GM12878 (cell line): ENCODE measurements around the gene FAHD1. TPM values are rescaled to one million over a fixed set of nuclear protein-coding genes. Genes with fewer than 3 reads are reported as not detected.

Experiments
- ATAC-seq: fragments of 200-7000 bp; cut with Tn5 transposase; 3 replicates; pipeline ENCODE4 v1.9.1; 2020; ENCODE audit warnings: mild to moderate bottlenecking, moderate library complexity
- BruUV-seq: library from RNA; stranded (reverse); fragments of 400-500 nt; replicated peaks from 2 replicates; lab custom pipeline; 2021; lab: Mats Ljungman, UMichigan
- CTCF ChIA-PET: fragments of 300-600 bp; sonication (Branson Sonifier 250); formaldehyde crosslinking; extraction: SDS; loops from one replicate; lab custom pipeline; 2021; ENCODE audit warnings: inconsistent platforms; lab: Yijun Ruan, JAX
- POLR2A ChIA-PET: fragments of 350-600 bp; formaldehyde crosslinking; extraction: SDS; loops from one replicate; lab custom pipeline; 2021; ENCODE audit warnings: inconsistent platforms; lab: Charles Lee
- RAD21 ChIA-PET: fragments of 300-600 bp; sonication (Branson Sonifier 250); formaldehyde crosslinking; loops from one replicate; lab custom pipeline; 2023; ENCODE audit warnings: antibody characterized with exemption; ENCODE audit not compliant: unreplicated experiment; lab: Charles Lee
- SMC1A ChIA-PET: fragments of 300-600 bp; sonication (Branson Sonifier 250); formaldehyde crosslinking; loops from one replicate; lab custom pipeline; 2023; ENCODE audit not compliant: unreplicated experiment, uncharacterized antibody; lab: Charles Lee
- DNase-seq: peaks from one replicate; pipeline ENCODE4 v3.0.0-alpha.2; 2011; ENCODE audit warnings: low read depth, low spot score
- FAIRE-seq: peaks from 3 replicates; lab custom pipeline; 2011; peaks lifted over from hg19 to GRCh38; lab: Jason Lieb, UNC
- H2AFZ ChIP-seq: 2 replicates; pipeline ENCODE4 v1.6.0; 2011; ENCODE audit warnings: low read depth, low read length, control low read depth; ENCODE audit not compliant: control insufficient read depth
- H3K27ac ChIP-seq: 2 replicates; pipeline ENCODE4 v1.5.1; 2011; ENCODE audit warnings: control low read depth; ENCODE audit not compliant: control insufficient read depth, insufficient read depth
- H3K27me3 ChIP-seq, 2 experiments: replicated peaks in 1 of 2; 2 replicates each; pipeline versions ENCODE4 v1.6.0 to v1.6.1; 2011; ENCODE audit warnings: low read length in 1 of 2; ENCODE audit not compliant: control insufficient read depth in 2 of 2, insufficient read depth in 2 of 2
- H3K36me3 ChIP-seq, 2 experiments: 2 replicates each; pipeline ENCODE4 v1.5.1; 2011; ENCODE audit warnings: low read length in 1 of 2; ENCODE audit not compliant: control insufficient read depth in 2 of 2, insufficient read depth in 2 of 2
- H3K4me1 ChIP-seq: 2 replicates; pipeline ENCODE4 v1.6.1; 2011; ENCODE audit warnings: mild to moderate bottlenecking, low read length, moderate library complexity, mixed read lengths; ENCODE audit not compliant: control insufficient read depth, insufficient read depth
- H3K4me2 ChIP-seq: 2 replicates; pipeline ENCODE4 v1.6.0; 2011; ENCODE audit warnings: control low read depth; ENCODE audit not compliant: control insufficient read depth, insufficient read depth
- H3K4me3 ChIP-seq: fragments of 200-600 bp; sonication (generic); 2 replicates; pipeline ENCODE4 v1.5.1; 2016
- H3K79me2 ChIP-seq: 2 replicates; pipeline ENCODE4 v1.6.0; 2011; ENCODE audit warnings: low read length; ENCODE audit not compliant: control insufficient read depth, insufficient read depth
- H3K9ac ChIP-seq: 2 replicates; pipeline ENCODE4 v1.8.0; 2011; ENCODE audit warnings: low read length, control low read depth, mixed read lengths; ENCODE audit not compliant: control insufficient read depth, insufficient read depth
- H3K9me3 ChIP-seq: replicated peaks from 3 replicates; pipeline ENCODE4 v1.5.1; 2011; ENCODE audit warnings: mild to moderate bottlenecking, low read length; ENCODE audit not compliant: control insufficient read depth, insufficient read depth
- H4K20me1 ChIP-seq: 2 replicates; pipeline ENCODE4 v1.6.0; 2011; ENCODE audit not compliant: control insufficient read depth, insufficient read depth
- BHLHE40 ChIP-seq, 2 experiments: fragments of 450-650 bp in 1 of 2; IDR thresholded peaks; 2 replicates each; pipeline ENCODE4 v1.6.1; 2011 to 2017; ENCODE audit warnings: low read depth in 2 of 2, borderline replicate concordance in 1 of 2, improper control_type of control experiment in 1 of 2, low read length in 1 of 2, mild to moderate bottlenecking in 1 of 2
- BRCA1 ChIP-seq: IDR thresholded peaks from 2 replicates; pipeline ENCODE4 v1.6.1; 2011; ENCODE audit warnings: low read depth, low read length, improper control_type of control experiment
- CUX1 ChIP-seq: IDR thresholded peaks from 2 replicates; pipeline ENCODE4 v1.6.1; 2012; ENCODE audit warnings: improper control_type of control experiment, low read depth, low read length; ENCODE audit not compliant: insufficient replicate concordance
- EED ChIP-seq: sonication (generic); IDR thresholded peaks from 2 replicates; pipeline ENCODE4 v1.6.1; 2016; ENCODE audit warnings: antibody characterized with exemption, low read depth
- IKZF2 ChIP-seq, 2 experiments: fragments of 450-650 bp; IDR thresholded peaks; 2 replicates each; pipeline ENCODE4 v1.6.1; 2017; ENCODE audit warnings: mild to moderate bottlenecking in 2 of 2, moderate library complexity in 2 of 2
- MEF2A ChIP-seq: IDR thresholded peaks from 2 replicates; pipeline ENCODE4 v1.6.1; 2011; ENCODE audit warnings: low read depth, mild to moderate bottlenecking, low read length, moderate library complexity; ENCODE audit not compliant: insufficient read depth
- MEF2B ChIP-seq: fragments of 450-650 bp; IDR thresholded peaks from 2 replicates; pipeline ENCODE4 v1.6.1; 2018; ENCODE audit warnings: mild to moderate bottlenecking, moderate library complexity; ENCODE audit not compliant: partially characterized antibody, poor library complexity, severe bottlenecking
- POLR2AphosphoS2 ChIP-seq: IDR thresholded peaks from 2 replicates; pipeline ENCODE4 v1.6.1; 2011; ENCODE audit warnings: low read depth, mild to moderate bottlenecking, low read length, improper control_type of control experiment, moderate library complexity
- RELB ChIP-seq: fragments of 450-650 bp; IDR thresholded peaks from 2 replicates; pipeline ENCODE4 v1.6.1; 2017; ENCODE audit warnings: low read depth, mild to moderate bottlenecking, moderate library complexity
- SPI1 ChIP-seq: IDR thresholded peaks from 2 replicates; pipeline ENCODE4 v1.6.1; 2011; ENCODE audit warnings: low read depth, mild to moderate bottlenecking, low read length, moderate library complexity, borderline replicate concordance; ENCODE audit not compliant: insufficient read depth
- ZBTB4 ChIP-seq: fragments of 450-650 bp; formaldehyde crosslinking; IDR thresholded peaks from 2 replicates; pipeline ENCODE4 v1.4.0; 2022; ENCODE audit warnings: mild to moderate bottlenecking, moderate library complexity
- WGBS: methylation state at CpG from one replicate; pipeline ENCODE4 v1.1.6; 2016; ENCODE audit warnings: low lambda C conversion rate; ENCODE audit not compliant: insufficient replicate concordance, insufficient coverage; ENCODE audit errors: missing lambda C conversion rate; 5-methylcytosine and 5-hydroxymethylcytosine counted together
- in situ Hi-C: fragments of 300-500 bp; cut with MboI; formaldehyde crosslinking; loops from 9 replicates; pipeline ENCODE4 v1.14.3; 2018; ENCODE audit warnings: mixed read lengths
- intact Hi-C: fragments of 100-400 bp; cut with micrococcal nuclease; formaldehyde crosslinking; loops from one replicate; pipeline ENCODE4 v1.14.2; 2022; ENCODE audit not compliant: unreplicated experiment
- polyA plus RNA-seq, 11 experiments: library from polyadenylated mRNA; depleted of rRNA in 4 of 11; unstranded in 6 of 11; stranded (reverse) in 5 of 11; fragments of >200 nt; fragmentation: Nextera tagmentation in 4 of 11; fragmentation: Illumina TruSeq in 1 of 11; extraction: Ambion mirVana in 4 of 11; extraction: Trizol in 1 of 11; gene quantifications; 1 replicate in 1 of 11; 2 replicates in 10 of 11; pipeline versions ENCODE4 v1.2.1 to v1.2.3, GENCODE V29; 2011 to 2016; ENCODE audit warnings: inconsistent platforms in 2 of 11, missing spikeins in 2 of 11, low read depth in 1 of 11
- total RNA-seq, 4 experiments: library from RNA; depleted of rRNA in 3 of 4; stranded (reverse); fragments of >200 nt in 3 of 4; fragmentation: Illumina TruSeq in 1 of 4; extraction: Trizol in 1 of 4; gene quantifications; 2 replicates each; pipeline versions ENCODE4 v1.2.1 to v1.2.3, GENCODE V29; 2013 to 2021

FAHD1 gene
- total and polyA plus RNA-seq, 10 of the 15 experiments (the other 5 are each of a cell fraction or from before 2014, with no cell fraction given): 4.3 to 43.0 (median 18.8) TPM

- TF ChIP-seq RELB: 0 out of 2 replicates have a peak, but pooled peaks have one; percentile 12
- peak; percentile 17 for TF ChIP-seq MEF2B
- no peak for TF ChIP-seq POLR2AphosphoS2
- peak; percentile 82 to 88 for TF ChIP-seq BHLHE40 (IDR thresholded peaks at IDR 0.05; ENCODE audit: borderline replicate concordance in 1 of 2, low read depth in 2 of 2, low read length in 1 of 2)
- no peak for TF ChIP-seq ZBTB4
- TF ChIP-seq BRCA1: no peak
- TF ChIP-seq IKZF2 (IDR thresholded peaks at IDR 0.05): peak in 1 of 2 experiments; percentile 40; a peak in 1 of 4 replicates
- 0 out of 2 replicates have a peak, but pooled peaks have one; percentile 15 for TF ChIP-seq EED
- TF ChIP-seq CUX1: no peak
- 0 out of 2 replicates have a peak, but pooled peaks have one; percentile 20 for TF ChIP-seq MEF2A
- 0 out of 2 replicates have a peak, but pooled peaks have one; percentile 26 for TF ChIP-seq SPI1
- ATAC-seq (peak; percentile 97), FAIRE-seq (peak; percentile 65), DNase-seq (peak; percentile 20)
- Histone ChIP-seq H3K4me3 (no peak overlapping the region), H2AFZ (peak overlapping the region; percentile 74), H3K79me2 (no peaks in the 10 kb centered on the region), H3K36me3 (no peaks in the 10 kb centered on the region), H3K4me1 (peaks cover 12% of the 10 kb centered on the region), H3K27ac (no peak overlapping the region), H3K9me3 (no peaks in the 10 kb centered on the region), H3K27me3 (no peaks in the 10 kb centered on the region), H4K20me1 (no peaks in the 10 kb centered on the region), H3K4me2 (peak overlapping the region; percentile 77), H3K9ac (no peak overlapping the region)
- POLR2A ChIA-PET: no interaction called here
- RAD21 ChIA-PET: no interaction called here
- intact Hi-C loops (no loop called here), in situ Hi-C loops (no loop called here)
- BruUV-seq: no TSS peak
- 5% methylated on average over 7 of the region's 7 CpGs for WGBS
- CTCF ChIA-PET: interaction anchor here (0.6 to 2.4 kb wide), 3 partner anchors 14 to 53 kb away, joined by 3 to 8 read pairs (median 3); no protein-coding TSS in a partner anchor
- SMC1A ChIA-PET: interaction anchor here (1.0 to 1.8 kb wide), 2 partner anchors 12 to 68 kb away, joined by 3 to 4 read pairs; no protein-coding TSS in a partner anchor
Observed at GRCh38 chr16:1876468-1876867, 49.5 kb downstream of the FAHD1 start.
